Liver (tissue), 9 donors: Measurements from ENCODE around the gene LAX1. TPM values are rescaled to one million over a fixed set of nuclear protein-coding genes. Genes with fewer than 3 reads are reported as not detected.
A peak's percentile ranks its signal among the peaks of the same experiment; 100 is the strongest.
"Not testable (repeated sequence)": the region's sequence is repeated elsewhere in the genome, so short reads cannot be mapped to it uniquely, and the experiment has no call there.

Experiments used
- DNase-seq: peaks from one replicate; pipeline ENCODE4 v3.0.0-alpha.2; 2017; ENCODE audit warnings: low spot score
- H3K27ac ChIP-seq, 2 donors: one replicate each; pipeline ENCODE4 v1.7.0; 2013; ENCODE audit warnings: inconsistent platforms in 2 of 2, low read length in 2 of 2, control low read depth in 1 of 2, low read depth in 1 of 2, mild to moderate bottlenecking in 1 of 2
- H3K27me3 ChIP-seq, 4 donors: one replicate each; pipeline versions ENCODE4 v1.6.1 to v1.7.0; 2013; ENCODE audit warnings: low read length in 3 of 4, inconsistent platforms in 1 of 4, mild to moderate bottlenecking in 1 of 4, moderate library complexity in 1 of 4; ENCODE audit not compliant: control insufficient read depth in 4 of 4, insufficient read depth in 4 of 4
- H3K36me3 ChIP-seq, 4 donors: one replicate each; pipeline versions ENCODE4 v1.6.1 to v1.7.0; 2013; ENCODE audit warnings: low read length in 3 of 4, mild to moderate bottlenecking in 3 of 4, low read depth in 1 of 4, moderate library complexity in 1 of 4; ENCODE audit not compliant: control insufficient read depth in 4 of 4, insufficient read depth in 3 of 4
- H3K4me1 ChIP-seq, 4 donors: one replicate each; pipeline versions ENCODE4 v1.6.1 to v1.7.0; 2013; ENCODE audit warnings: low read length in 3 of 4, mild to moderate bottlenecking in 3 of 4, moderate library complexity in 1 of 4; ENCODE audit not compliant: control insufficient read depth in 4 of 4, insufficient read depth in 4 of 4
- H3K4me3 ChIP-seq, 3 donors: one replicate each; pipeline versions ENCODE4 v1.6.1 to v1.7.0; 2013; ENCODE audit warnings: low read length in 3 of 3, control low read depth in 1 of 3, low read depth in 1 of 3, mild to moderate bottlenecking in 1 of 3
- H3K9ac ChIP-seq, 2 donors: one replicate each; pipeline ENCODE4 v1.7.0; 2013; ENCODE audit warnings: low read length in 2 of 2, mild to moderate bottlenecking in 2 of 2, moderate library complexity in 2 of 2, control low read depth in 1 of 2, low read depth in 1 of 2
- H3K9me3 ChIP-seq, 4 donors: one replicate each; pipeline versions ENCODE4 v1.6.1 to v1.7.0; 2013; ENCODE audit warnings: low read length in 3 of 4; ENCODE audit not compliant: control insufficient read depth in 4 of 4
- ATF3 ChIP-seq: IDR thresholded peaks from 2 replicates; pipeline ENCODE4 v1.6.1; 2016; ENCODE audit warnings: antibody characterized with exemption
- CTCF ChIP-seq: fragments of 150-350 bp; IDR thresholded peaks from 2 replicates; pipeline ENCODE4 v1.5.1; 2017; ENCODE audit warnings: improper control_type of control experiment, low read depth, low read length; ENCODE audit not compliant: missing input control
- EGR1 ChIP-seq, 2 donors: IDR thresholded peaks; 2 replicates each; pipeline ENCODE4 v1.6.1; 2016 to 2018; ENCODE audit warnings: antibody characterized with exemption in 2 of 2, low read depth in 2 of 2
- FOXA1 ChIP-seq: IDR thresholded peaks from 2 replicates; pipeline ENCODE4 v1.6.1; 2016; ENCODE audit warnings: antibody characterized with exemption
- FOXA2 ChIP-seq: IDR thresholded peaks from 2 replicates; pipeline ENCODE4 v1.6.1; 2016; ENCODE audit warnings: antibody characterized with exemption
- GABPA ChIP-seq, 2 donors: IDR thresholded peaks in 1 of 2; conservative IDR thresholded peaks in 1 of 2; 2 replicates each; pipeline ENCODE4 v1.6.1; 2016; ENCODE audit warnings: antibody characterized with exemption in 2 of 2, mild to moderate bottlenecking in 1 of 2, moderate library complexity in 1 of 2
- HNF4A ChIP-seq, 2 donors: conservative IDR thresholded peaks; 2 replicates each; pipeline ENCODE4 v1.6.1; 2016; ENCODE audit warnings: antibody characterized with exemption in 2 of 2, mild to moderate bottlenecking in 2 of 2
- HNF4G ChIP-seq: IDR thresholded peaks from 2 replicates; pipeline ENCODE4 v1.6.1; 2016; ENCODE audit warnings: antibody characterized with exemption
- JUND ChIP-seq, 2 donors: IDR thresholded peaks; 2 replicates each; pipeline ENCODE4 v1.6.1; 2016; ENCODE audit warnings: antibody characterized with exemption in 2 of 2
- MAX ChIP-seq: IDR thresholded peaks from 2 replicates; pipeline ENCODE4 v1.6.1; 2016; ENCODE audit warnings: antibody characterized with exemption
- NR2F2 ChIP-seq: IDR thresholded peaks from 2 replicates; pipeline ENCODE4 v1.6.1; 2016; ENCODE audit warnings: antibody characterized with exemption
- RAD21 ChIP-seq, 2 donors: IDR thresholded peaks; 2 replicates each; pipeline ENCODE4 v1.6.1; 2016; ENCODE audit warnings: antibody characterized with exemption in 2 of 2, mild to moderate bottlenecking in 2 of 2
- REST ChIP-seq: IDR thresholded peaks from 2 replicates; pipeline ENCODE4 v1.6.1; 2016; ENCODE audit warnings: antibody characterized with exemption, mild to moderate bottlenecking
- RXRA ChIP-seq, 2 donors: IDR thresholded peaks; 2 replicates each; pipeline ENCODE4 v1.6.1; 2017 to 2018; ENCODE audit warnings: antibody characterized with exemption in 2 of 2, mild to moderate bottlenecking in 1 of 2
- SP1 ChIP-seq: IDR thresholded peaks from 2 replicates; pipeline ENCODE4 v1.6.1; 2018; ENCODE audit warnings: antibody characterized with exemption, mild to moderate bottlenecking
- TAF1 ChIP-seq: conservative IDR thresholded peaks from 2 replicates; pipeline ENCODE4 v1.6.1; 2016; ENCODE audit warnings: antibody characterized with exemption, mild to moderate bottlenecking
- YY1 ChIP-seq: IDR thresholded peaks from 2 replicates; pipeline ENCODE4 v1.6.1; 2016; ENCODE audit warnings: antibody characterized with exemption, mild to moderate bottlenecking
- ZBTB33 ChIP-seq: IDR thresholded peaks from 2 replicates; pipeline ENCODE4 v1.6.1; 2016; ENCODE audit warnings: antibody characterized with exemption
- WGBS: extraction: QIAGEN DNeasy Blood & Tissue Kit; methylation state at CpG from one replicate; pipeline ENCODE4 v1.1.7; 2013; 5-methylcytosine and 5-hydroxymethylcytosine counted together
- polyA plus RNA-seq, 2 donors: library from polyadenylated mRNA; stranded (reverse) in 1 of 2; unstranded in 1 of 2; fragments of 200-250 nt in 1 of 2; fragments of >200 nt in 1 of 2; fragmentation: Nextera tagmentation in 1 of 2; extraction: Ambion mirVana in 1 of 2; gene quantifications; one replicate each; pipeline versions ENCODE4 v1.2.1 to v1.2.3, GENCODE V29; 2013 to 2015
- total RNA-seq, 2 donors: library from RNA; depleted of rRNA; stranded (reverse); fragments of >200 nt; gene quantifications; one replicate each; pipeline ENCODE4 v1.2.3, GENCODE V29; 2014
- donor health status: healthy.
- donor health status: healthy.
- donor health status: healthy.
- donor health status: healthy.
- donor health status: healthy.

LAX1 gene
- total and polyA plus RNA-seq, 4 donors, result 0.21 to 0.67 (median 0.38) TPM

- DNase-seq, H3K27me3 ChIP-seq, H3K9me3 ChIP-seq, H3K4me3 ChIP-seq, H3K9ac ChIP-seq, H3K36me3 ChIP-seq, H3K27ac ChIP-seq: not testable (repeated sequence)
- 97% methylated on average over 7 of the region's 7 CpGs for WGBS
- peaks cover 4 to 19% (median 9%) of the 10 kb centered on the region in 4 donors for H3K4me1 ChIP-seq
These were observed 28.6 kb downstream of the LAX1 start for GRCh38 chr1:203793561-203793960.

GRCh38 chr1:203794764-203795440 is 29.9 kb downstream of the LAX1 start:
- Histone ChIP-seq H3K27ac (peak overlapping the region; percentile 90 to 99), H3K4me1 (peaks cover 7 to 31% (median 17%) of the 10 kb centered on the region in 4 donors), H3K4me3 (peak overlapping the region in 2 of 3 donors; percentile 34 to 63), H3K9me3 (no peaks in the 10 kb centered on the region), H3K36me3 (no peaks in the 10 kb centered on the region), H3K9ac (peak overlapping the region in 1 of 2 donors; percentile 45), H3K27me3 (no peaks in the 10 kb centered on the region)
- 76% methylated on average over 19 of the region's 19 CpGs for whole genome bisulfite sequencing
- no peak for DNase-seq
- TF ChIP-seq RAD21 (IDR thresholded peaks at IDR 0.05) (peak in 1 of 2 donors; percentile 18), JUND (IDR thresholded peaks at IDR 0.05) (peak in 1 of 2 donors; percentile 48), MAX (no peak)

GRCh38 chr1:203795441-203796235 is 30.7 kb downstream of the LAX1 start, which contains the start of the genes ZBED6 and ZC3H11A:
Gene ZBED6 (plus strand): TSS chr1:203795623. CDS start chr1:203797523, 1,900 bp downstream.
Gene ZC3H11A (plus strand): TSS chr1:203795623. CDS start chr1:203817071, 21,448 bp downstream.
- TF ChIP-seq GABPA (IDR thresholded peaks at IDR 0.05 in 1 of 2, conservative IDR thresholded peaks at IDR 0.05 in 1 of 2) (peak in 1 of 2 donors; percentile 78), FOXA2 (peak; percentile 41), FOXA1 (no peak), RAD21 (IDR thresholded peaks at IDR 0.05) (peak; percentile 2 to 36), CTCF (no peak), YY1 (peak; percentile 100), RXRA (IDR thresholded peaks at IDR 0.05) (peak; percentile 52 to 58), TAF1 (peak; percentile 64), HNF4A (conservative IDR thresholded peaks at IDR 0.05) (peak; percentile 32 to 39), HNF4G (no peak), MAX (peak; percentile 57), ATF3 (no peak), REST (peak; percentile 42), ZBTB33 (peak; percentile 52), SP1 (peak; percentile 61), EGR1 (IDR thresholded peaks at IDR 0.05; ENCODE audit: low read depth in 2 of 2) (no peak), NR2F2 (peak; percentile 85), JUND (IDR thresholded peaks at IDR 0.05) (peak in 1 of 2 donors; percentile 40)
- Histone ChIP-seq H3K27ac (peak within 1 kb of the TSS; percentile 90 to 99), H3K9me3 (no peaks in the 10 kb centered on the region), H3K4me3 (peak within 1 kb of the TSS; percentile 58 to 96 (median 93)), H3K27me3 (no peaks in the 10 kb centered on the region), H3K4me1 (peaks cover 7 to 35% (median 17%) of the 10 kb centered on the region in 4 donors), H3K36me3 (no peaks in the 10 kb centered on the region), H3K9ac (peak within 1 kb of the TSS; percentile 96 to 99)
- WGBS, result under 1% methylated on average over 59 of the region's 59 CpGs
- DNase-seq, result peak; percentile 95
